Activated CD4-positive, alpha-beta T cell treated with anti-CD3 and anti-CD28 coated beads for 4 hours (primary cell): ENCODE measurements around the gene HAUS8.
A peak's percentile ranks its signal among the peaks of the same experiment; 100 is the strongest.
"Not testable (repeated sequence)": the region's sequence is repeated elsewhere in the genome, so short reads cannot be mapped to it uniquely, and the experiment has no call there.

Experiments
- DNase-seq, 2 donors: peaks; one replicate each; pipeline ENCODE4 v3.0.0-alpha.2; 2020

HAUS8 gene

DNA sequence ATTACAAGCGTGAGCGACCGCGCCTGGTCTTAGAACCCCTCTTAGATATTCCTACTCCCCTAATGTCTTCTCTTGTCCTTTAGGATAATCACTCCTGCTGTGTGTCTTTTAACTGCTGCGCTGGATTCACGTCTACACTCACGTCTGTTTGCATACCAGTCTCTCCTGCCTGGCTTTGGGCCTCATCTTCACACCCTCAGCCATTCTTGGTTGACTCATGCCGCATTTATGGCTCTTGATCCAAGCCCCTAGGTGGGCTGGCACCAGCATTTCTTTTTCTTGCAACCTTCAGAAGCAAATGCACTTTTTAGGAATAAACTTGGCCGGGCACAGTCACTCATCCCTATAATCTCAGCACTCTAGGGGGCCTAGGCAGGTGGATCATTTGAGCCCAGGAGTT, 23.1 kb upstream of the HAUS8 start:
- DNase-seq: no peak

DNA sequence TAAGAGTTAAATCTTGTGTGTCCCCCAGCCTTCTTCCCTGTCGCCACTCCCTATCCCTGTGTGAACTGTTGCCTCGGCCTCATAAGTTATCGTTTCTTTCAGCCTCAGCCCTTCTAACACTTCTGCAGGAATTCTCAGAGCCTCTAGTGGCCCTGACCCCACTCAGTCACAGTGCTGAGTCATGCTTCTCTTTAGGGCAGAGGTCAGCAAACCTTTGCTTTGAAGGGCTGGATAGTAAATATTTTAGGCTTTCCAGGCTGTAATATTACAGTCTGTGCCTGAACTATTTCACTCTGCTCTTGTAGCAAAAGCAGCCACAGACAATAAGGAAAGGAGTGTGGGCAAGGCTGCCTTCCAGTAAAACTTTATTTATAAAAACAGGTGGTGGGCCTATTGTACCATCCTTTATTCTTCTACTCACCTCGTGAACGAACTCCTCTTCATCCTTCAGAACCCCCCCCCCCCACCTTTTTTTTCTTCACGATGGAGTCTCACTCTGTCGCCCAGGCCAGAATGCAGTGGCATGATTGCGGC, 22.4 kb upstream of the HAUS8 start:
- DNase-seq: no peak

DNA sequence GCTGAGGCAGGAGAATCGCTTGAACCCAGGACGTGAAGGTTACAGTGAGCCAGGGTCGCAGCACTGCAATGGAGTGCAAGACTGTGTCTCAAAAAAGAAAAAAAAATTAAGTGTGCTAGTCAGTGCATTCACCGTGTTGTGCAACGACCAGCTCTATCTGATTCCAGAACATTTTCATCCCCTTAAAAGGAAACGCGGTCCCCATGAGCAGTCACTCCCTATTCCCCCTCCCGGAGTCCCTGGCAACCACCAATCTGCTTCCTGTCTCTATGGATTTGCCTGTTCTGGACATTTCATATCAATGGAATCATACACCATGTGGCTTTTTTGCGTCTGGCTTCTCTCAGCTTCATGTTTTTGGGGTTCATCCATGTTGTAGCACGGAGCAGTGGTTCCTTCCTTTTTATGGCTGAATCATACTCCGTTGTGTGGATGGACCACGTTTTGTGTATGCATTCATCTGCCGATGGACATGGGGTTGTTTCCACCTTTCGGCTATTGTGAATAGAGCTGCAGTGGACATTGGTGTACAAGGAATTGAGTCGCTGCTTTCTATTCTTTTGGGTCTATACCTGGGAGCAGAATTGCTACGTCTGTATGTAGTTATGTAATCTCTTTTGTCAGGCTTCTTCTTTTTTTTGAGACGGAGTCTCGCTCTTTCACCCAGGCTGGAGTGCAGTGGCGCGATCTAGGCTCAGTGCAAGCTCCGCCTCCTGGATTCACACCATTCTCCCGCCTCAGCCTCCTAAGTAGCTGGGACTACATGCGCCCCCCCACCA, 20.1 kb upstream of the HAUS8 start:
- DNase-seq: no peak

DNA sequence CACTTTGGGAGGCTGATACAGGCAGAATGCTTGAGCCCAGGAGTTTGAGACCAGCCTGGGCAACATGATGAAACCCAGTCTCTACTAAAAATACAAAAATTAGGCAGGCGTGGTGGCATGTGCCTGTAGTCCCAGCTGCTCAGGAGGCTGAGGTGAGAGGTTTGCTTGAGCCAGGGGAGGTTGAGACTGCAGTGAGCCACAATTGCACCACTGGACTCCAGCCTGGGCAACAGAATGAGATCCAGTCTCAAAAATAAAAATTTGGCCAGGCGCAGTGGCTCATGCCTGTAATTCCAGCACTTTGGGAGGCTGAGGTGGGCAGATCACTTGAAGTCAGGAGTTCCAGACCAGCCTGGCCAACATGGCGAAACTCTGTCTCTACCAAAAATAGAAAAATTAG, 19.4 kb upstream of the HAUS8 start:
- not testable (repeated sequence) for DNase-seq

DNA sequence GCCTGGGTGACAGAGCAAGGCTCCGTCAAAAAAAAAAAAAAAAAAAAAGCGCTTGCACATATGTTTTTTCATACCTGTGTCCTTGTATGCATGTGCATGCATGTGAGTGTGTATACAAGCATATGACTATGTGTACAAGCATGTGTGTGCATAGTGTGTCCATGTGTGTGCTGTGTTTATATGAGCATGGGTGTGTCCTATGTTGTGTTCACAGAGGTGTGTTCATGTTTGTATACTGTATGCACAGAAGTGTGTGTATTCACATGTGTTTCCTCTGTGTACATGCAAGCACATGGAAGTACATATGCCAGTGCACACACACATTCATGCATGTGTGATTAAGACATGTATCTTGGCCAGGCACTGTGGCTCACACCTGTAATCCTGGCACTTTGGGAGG, 17.4 kb upstream of the HAUS8 start:
- DNase-seq: no peak

DNA sequence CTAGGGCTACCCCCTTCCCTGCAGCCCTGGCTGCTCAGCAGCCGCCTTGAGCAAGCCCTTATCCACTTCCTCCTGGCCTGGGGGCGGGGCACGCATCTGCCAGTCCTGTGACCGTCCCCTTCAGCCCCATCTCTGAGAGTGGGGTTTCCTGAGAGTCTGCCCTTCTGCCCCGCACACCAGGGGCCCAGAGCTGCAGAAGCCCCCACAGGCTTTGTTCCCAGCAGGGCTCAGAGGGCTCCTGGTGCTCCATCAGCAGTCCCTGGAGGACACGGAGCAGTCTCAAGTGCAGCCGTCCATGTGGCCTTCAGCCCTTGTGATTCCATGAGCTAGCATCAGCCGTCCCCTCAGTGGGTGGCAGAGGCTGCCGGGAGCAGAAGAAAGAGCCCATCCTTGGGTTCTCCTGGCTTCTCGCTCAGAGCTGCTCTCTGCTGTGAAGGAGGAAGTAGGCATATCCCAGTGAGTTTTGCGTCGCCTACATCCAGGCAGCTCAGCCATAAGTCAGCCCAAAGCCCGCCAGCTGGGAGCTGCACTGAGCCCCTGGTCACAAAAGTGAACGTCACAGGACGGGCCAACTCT, 16.6 kb upstream of the HAUS8 start:
- no peak for DNase-seq

DNA sequence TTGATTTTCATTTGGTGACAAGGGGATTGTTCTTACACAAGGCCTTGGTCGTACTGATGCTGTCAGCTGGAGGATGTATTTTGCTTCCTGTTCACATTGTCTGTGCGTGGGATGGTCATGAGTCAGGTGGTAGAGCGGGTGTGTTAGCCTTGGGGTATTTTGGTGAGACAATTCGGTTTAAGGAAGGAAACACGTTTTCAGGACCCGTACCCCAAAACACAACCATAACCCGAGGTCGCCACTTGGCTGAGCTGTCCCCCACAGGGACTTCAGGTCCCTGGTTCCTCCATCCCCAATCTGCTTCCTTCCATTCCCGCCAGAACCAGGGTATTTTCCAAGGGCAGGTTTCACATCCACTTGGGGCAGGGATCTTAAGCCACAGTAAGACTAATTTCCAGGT, 15.3 kb upstream of the HAUS8 start:
- peak; percentile 38 to 51 for DNase-seq

DNA sequence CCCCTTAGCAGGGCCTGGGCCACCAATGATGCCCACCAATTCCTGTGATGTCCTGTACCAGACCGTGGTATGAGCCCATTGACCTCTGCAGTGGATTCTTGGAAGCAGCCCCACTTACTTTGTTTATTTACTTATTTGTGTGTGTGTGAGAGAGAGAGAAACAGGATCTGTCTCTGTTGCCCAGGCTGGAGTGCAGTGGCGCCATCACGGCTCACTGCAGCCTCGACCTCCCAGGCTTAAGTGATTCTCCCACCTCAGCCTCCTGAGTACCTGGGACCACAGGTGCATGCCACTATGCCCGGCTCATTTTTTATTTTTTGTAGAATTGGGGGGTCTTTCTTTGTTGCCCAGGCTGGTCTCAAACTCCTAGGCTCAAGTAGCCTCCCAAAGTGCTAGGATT, 13.3 kb upstream of the HAUS8 start:
- no peak for DNase-seq

DNA sequence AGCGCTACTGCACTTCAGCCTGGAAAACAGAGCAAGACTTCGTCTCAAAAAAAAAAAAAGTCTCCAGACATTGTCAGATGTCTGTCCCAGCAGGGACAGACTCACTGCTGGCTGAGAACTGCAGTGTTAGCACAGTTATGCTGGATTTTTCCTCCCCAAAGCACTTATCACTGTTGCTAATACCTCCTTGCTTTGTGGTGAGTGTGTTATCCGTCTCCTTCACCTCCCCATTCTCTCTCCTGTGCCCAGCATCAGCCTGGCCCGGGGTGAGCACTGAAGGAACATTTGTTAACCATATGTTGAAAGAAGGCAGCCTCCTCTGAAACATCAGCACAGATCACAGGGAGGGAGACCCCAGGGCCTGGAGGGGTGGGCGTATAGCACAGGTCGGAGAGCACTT, 11.6 kb upstream of the HAUS8 start:
- DNase-seq: no peak

DNA sequence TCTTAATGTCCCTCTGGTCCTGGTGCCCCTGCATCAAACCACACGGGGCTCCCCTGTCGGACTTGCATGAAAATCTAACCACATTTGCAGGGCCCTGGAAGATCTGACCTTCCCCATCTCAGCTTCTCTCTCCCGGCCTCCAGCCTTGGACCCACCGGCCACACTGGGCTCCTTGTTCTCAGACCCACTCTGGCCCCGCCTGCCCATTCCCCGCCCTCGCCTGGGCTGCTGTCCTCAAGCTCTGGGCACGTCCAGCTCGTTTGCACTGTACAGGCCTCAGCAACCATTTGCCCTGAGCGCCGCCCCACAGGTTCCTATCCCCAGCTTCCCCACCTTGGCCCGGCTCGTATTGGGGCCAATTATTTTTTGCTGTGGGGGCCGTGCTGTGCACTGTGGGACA, 10.9 kb upstream of the HAUS8 start:
- no peak for DNase-seq

DNA sequence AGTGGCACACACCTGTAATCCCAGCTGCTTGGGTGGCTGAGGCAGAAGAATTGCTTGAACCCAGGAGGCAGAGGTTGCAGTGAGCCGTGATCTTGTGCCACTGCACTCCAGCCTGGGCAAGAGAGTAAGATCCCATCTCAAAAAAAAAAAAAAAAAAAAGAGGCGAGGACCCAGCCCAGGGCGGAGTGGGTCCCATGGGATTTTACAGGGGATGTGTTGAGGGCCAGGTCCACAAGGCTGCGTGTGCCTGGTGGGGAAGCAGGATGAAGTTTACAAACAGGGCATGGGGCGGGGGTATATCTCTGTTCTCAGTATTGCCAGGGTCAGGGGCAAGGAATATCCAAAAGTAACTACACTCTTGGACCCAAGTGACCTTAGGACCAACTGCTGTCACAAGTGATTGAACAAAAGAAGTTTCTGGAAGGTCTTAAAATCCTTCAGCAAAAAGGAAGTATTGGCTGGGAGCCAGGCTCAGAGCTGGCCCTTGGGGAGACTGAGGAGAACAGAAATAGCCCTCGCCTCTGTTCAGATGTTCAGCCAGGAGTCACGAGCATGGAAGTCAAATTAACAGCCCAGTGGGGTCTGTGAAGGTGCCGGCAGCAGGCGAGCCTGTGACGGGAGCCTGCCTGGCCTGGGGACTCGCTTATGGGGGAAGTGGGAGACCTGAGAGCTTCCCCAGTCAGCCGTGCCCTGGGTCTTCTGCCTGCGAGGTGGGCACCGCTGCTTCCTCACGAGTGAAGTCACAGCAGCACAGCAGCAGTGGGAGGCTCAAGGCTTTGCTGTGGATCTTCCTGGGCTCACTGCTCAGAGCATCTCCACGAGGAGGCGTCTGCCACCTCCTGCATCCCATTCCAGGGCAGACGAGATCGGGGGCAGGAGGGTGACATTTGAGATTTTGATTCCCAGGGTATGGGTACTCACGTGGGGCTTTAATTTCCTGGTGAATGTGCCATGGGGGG, 6.7 kb upstream of the HAUS8 start:
- no peak for DNase-seq

DNA sequence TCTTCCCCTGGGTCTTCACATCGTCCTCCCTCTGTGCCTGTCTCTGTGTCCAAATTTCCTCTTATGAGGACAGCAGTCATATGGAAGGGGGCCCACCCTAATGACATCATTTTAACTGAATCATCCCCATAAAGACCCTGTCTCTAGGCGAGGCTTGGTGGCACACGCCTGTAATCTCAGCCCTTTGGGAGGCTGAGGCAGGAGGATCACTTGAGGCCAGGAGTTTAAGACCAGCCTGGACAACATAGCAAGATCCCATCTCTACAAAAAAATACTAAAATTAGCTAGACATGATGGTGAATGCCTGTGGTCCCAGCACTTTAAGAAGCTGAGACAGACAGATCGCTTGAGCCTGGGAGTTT, 5.2 kb upstream of the HAUS8 start:
- no peak for DNase-seq

DNA sequence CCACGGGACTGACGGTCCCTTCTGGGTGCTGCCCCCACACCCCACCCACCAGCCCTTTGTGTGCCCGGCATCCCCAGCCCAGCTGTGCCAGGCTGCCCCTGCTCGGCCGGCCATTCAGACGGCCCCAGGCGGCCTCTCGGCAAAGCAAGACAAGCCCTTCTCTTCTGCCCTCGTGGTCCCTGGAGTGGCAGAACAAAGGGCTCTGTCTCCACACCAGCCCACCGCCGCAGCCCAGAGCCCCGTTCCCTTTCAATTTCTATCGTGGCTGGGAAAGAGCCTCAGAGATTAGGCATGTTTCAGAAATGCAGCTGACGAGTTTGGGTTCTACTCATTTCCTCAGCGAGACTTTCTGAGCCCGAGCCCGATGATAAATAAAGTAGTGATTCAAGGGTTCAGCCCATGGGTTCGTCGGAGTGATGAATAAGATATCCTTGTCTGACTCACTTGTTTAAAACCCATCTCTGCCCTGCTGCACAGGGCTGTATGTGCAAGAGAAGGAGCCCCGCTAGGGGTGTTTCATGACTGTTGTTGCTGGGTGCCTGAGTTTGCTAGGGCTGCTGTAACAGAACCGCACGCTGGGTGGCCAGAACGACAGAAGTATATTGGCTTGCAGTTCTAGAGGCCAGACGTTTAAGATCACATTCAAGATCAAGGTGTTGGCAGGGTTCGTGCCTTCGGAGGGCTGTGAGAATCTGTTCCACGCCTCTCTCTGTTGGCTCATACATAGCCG, 4.6 kb upstream of the HAUS8 start:
- DNase-seq: peak; percentile 62 to 72

DNA sequence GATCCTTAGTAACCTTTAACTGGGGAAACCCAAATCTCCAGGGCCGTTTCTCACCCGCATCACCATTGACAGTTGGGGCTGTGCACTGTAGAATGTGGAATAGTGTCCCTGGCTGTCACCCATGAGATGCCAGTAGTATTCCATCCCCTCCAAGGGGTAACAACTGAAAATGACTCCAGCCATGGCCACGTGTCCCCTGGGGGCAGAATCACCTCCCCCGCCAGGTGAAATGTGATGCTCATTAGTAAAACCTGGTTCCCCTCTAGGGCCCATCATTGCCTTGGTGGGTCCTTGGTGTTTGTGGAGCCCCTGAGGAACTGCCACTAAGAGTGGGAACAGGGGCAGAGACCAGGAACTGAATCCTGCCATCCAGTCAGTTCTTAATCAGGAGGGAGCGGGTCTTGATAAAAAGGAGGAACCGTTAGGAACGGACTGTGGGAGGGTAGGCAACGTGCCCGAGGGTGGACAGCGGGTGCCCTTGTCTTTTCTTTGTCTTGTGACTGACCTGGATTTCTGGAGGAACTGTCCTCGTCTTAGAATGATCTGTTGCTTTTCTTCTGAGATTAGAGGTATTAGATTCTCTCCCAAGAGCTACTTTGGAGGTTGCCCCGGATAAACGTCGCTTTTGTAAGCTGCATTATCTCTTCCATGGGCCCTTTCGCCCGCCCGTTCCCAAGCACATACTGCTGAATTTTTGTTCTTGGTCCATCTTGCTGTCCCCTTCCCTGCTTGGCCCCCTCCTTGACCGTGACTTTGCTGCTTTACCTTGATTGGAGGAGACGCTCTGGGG, 3.9 kb upstream of the HAUS8 start:
- no peak for DNase-seq

DNA sequence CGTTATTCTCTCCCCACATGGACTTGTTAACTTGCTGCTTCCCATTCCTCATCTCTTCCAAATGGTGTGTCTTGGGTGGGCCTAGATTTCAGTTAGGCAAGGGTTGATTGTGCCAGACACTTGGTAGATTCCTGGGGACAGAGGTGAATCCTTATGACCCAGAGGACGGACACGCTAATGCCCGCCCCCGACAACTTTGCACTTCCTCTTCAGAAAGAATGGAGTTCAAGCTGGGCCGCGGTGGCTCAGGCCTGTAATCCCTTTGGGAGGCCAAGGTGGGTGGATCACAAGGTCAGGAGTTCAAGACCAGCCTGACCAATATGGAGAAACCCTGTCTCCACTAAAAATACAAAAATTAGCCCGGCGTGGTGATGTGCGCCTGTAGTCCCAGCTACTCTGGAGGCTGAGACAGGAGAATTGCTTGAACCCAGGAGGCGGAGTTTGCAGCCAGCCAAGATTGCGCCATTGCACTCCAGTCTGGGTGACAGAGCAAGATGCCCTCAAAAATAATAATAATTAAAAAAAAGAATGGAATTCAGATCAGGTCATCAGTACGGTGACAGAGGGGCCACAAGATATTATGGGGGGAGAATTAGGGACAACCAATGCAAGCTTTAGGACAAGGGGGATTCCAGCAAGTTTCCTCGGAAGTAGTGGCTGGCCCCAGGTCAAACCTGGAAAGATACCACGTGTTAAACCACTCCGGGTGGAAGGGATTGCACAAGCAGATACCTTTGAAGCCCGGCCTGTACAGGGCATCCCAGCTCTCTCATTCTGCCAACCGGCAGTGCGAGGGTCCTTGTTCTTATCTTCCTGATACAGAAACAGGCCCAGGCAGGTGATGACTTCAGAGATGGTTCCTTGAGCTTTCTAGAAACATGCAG, 3.0 kb upstream of the HAUS8 start:
- DNase-seq: no peak

DNA sequence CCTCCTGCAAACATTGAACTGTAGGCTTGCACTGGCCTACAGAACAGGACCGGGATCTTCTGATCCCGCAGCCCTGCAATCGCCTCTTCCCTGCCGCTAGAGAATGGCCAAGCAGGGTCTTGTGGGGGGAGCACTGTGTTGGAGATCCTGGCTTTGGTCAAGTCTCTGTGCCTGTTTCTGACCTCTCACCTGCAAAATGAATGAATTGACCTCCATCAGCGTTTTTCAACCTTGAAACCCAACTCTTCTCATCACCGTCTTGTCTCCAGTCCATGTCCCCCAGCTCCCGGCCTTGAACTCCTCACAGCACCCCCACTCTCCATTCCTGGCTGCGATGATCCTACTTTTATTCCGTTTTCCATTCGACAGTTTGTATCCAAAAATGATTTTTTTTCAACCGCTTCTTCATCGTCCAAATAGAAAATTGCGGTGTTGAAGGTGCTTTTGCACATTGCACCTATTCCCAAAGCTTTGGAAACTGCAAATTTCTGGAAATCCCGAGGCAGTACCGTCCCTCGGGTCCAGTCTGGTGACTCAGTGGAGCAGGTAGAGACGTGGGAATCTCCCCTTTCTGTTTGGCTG, 2.3 kb upstream of the HAUS8 start:
- DNase-seq: no peak

DNA sequence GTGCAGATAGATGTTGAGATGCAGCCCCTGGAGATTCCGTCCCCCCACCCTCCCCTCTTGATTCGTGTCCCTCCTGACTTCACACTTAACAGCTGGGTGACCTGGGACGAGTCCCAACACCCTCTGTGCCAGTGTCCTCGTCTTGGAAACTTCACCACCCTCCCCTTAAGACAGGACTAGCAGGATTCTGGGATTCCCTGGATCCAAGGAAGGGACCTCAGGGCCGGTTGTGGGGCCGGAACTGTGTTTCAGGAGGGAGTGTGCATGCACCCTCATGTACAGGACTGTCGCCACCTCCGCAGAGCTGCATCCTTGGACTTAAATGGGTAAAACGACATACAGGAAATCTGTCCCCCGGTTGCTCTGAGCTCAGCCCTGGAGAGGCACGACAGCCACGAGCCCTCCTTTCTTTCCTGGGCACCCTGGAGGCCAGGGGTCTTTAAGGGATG, 1.3 kb upstream of the HAUS8 start:
- DNase-seq: no peak

DNA sequence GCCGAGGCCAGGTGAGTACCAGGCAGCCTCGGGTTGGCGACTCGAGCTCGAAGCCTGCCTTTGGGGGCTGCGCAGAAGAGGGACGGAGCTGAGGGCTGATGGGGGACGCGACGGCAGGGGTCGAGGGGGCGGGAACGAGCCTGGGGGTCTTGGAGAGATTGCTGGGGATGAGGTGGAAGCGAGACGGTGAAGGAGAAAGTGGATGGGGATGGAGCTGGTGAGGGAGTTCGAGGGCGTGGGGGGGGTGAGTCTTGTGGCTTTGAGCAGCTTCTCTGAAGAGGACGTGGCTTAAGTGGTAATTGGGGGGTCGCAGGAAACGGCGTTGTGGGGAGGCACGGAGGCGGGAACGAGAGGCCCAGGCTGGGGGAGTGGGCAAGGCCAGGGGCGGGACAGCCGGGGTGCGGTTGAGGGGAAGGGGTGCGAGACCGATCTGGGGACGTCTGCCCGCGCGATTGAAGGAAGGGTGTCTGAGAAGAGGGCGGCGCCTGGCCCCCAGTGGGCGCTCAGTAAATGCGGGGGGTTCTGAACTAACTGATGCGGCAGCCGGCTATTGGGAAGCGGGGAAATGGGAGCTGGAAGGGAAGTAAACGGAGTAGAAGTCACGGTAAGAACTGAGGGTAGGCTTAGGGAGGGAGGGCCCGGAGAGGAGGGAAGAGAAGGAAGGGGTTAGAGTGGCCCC, 751 bp upstream of the HAUS8 start:
- DNase-seq: peak; percentile 46 to 51

DNA sequence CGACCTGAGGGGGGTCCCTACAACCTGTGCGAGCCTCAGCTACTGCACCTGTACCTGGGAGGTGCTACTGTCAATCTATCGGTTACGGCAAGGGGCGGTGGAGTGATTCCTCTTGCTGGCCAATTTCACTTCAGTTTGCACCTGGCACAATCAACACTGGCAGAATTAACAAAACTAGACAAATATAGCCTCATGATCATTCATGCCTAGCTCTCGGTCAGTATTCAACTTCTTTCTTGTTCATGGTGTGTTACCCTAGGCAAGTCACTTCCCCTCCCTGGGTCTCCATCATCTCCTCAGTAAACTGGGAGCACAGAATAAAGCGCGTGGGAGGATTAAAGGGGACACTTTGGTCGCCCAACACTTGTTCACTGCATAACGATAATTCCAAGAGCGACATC, 618 bp downstream of the HAUS8 start:
- no peak for DNase-seq
